ENCODE data around the gene PREP.
"Not testable (repeated sequence)": the region's sequence is repeated elsewhere in the genome, so short reads cannot be mapped to it uniquely, and the experiment has no call there.

Gene PREP

GRCh38 chr6:105346052-105346451 lies 56.8 kb downstream of the PREP start:
- DNase-seq (ENCODE audit: low read depth in 1 of 2, low spot score in 1 of 2), result no peak
- no peak for TF ChIP-seq POLR2AphosphoS5 (IDR thresholded peaks at IDR 0.05; ENCODE audit: low read depth)
- TF ChIP-seq GABPA (IDR thresholded peaks at IDR 0.05; ENCODE audit: low read depth), result no peak
- TF ChIP-seq SPI1 (IDR thresholded peaks at IDR 0.05; ENCODE audit: borderline replicate concordance, low read depth), result no peak
- TF ChIP-seq REST (IDR thresholded peaks at IDR 0.05; ENCODE audit: insufficient replicate concordance, low read depth), result no peak
- TF ChIP-seq CTCF (IDR thresholded peaks at IDR 0.05; ENCODE audit: insufficient read depth, low read length), result no peak
- no peaks in the 10 kb centered on the region for H3K27me3 ChIP-seq (ENCODE audit: insufficient read depth, poor library complexity, severe bottlenecking)
- no peak overlapping the region for H3K27ac ChIP-seq (replicated peaks)
- no peak overlapping the region for H3K4me3 ChIP-seq (replicated peaks; ENCODE audit: insufficient read depth, low read length)

- Histone ChIP-seq H3K27me3 (ENCODE audit: insufficient read depth, poor library complexity, severe bottlenecking) (no peaks in the 10 kb centered on the region), H3K4me3 (replicated peaks; ENCODE audit: insufficient read depth, low read length) (no peak overlapping the region), H3K27ac (replicated peaks) (no peak overlapping the region)
- no peak for TF ChIP-seq POLR2AphosphoS5 (IDR thresholded peaks at IDR 0.05; ENCODE audit: low read depth)
- TF ChIP-seq REST (IDR thresholded peaks at IDR 0.05; ENCODE audit: insufficient replicate concordance, low read depth), result no peak
- no peak for TF ChIP-seq SPI1 (IDR thresholded peaks at IDR 0.05; ENCODE audit: borderline replicate concordance, low read depth)
- TF ChIP-seq GABPA (IDR thresholded peaks at IDR 0.05; ENCODE audit: low read depth), result no peak
- TF ChIP-seq CTCF (IDR thresholded peaks at IDR 0.05; ENCODE audit: insufficient read depth, low read length), result no peak
- no peak for DNase-seq (ENCODE audit: low read depth in 1 of 2, low spot score in 1 of 2)
Measured at GRCh38 chr6:105345506-105345905, 57.4 kb downstream of the PREP start.

- H3K4me3 ChIP-seq (replicated peaks; ENCODE audit: insufficient read depth, low read length), result no peak overlapping the region
- no peak overlapping the region for H3K27ac ChIP-seq (replicated peaks)
- TF ChIP-seq REST (IDR thresholded peaks at IDR 0.05; ENCODE audit: insufficient replicate concordance, low read depth), result no peak
- TF ChIP-seq CTCF (IDR thresholded peaks at IDR 0.05; ENCODE audit: insufficient read depth, low read length), result no peak
- TF ChIP-seq POLR2AphosphoS5 (IDR thresholded peaks at IDR 0.05; ENCODE audit: low read depth), result no peak
- TF ChIP-seq GABPA (IDR thresholded peaks at IDR 0.05; ENCODE audit: low read depth), result no peak
- no peak for TF ChIP-seq SPI1 (IDR thresholded peaks at IDR 0.05; ENCODE audit: borderline replicate concordance, low read depth)
- DNase-seq (ENCODE audit: low read depth in 1 of 2, low spot score in 1 of 2), result no peak
- H3K27me3 ChIP-seq (ENCODE audit: insufficient read depth, poor library complexity, severe bottlenecking), result no peaks in the 10 kb centered on the region
Measured at GRCh38 chr6:105344881-105345370, 58.0 kb downstream of the PREP start.

GRCh38 chr6:105338350-105338983 lies 64.4 kb downstream of the PREP start:
- H3K4me3 ChIP-seq (replicated peaks; ENCODE audit: insufficient read depth, low read length); H3K27me3 ChIP-seq (ENCODE audit: insufficient read depth, poor library complexity, severe bottlenecking); DNase-seq (ENCODE audit: low read depth in 1 of 2, low spot score in 1 of 2); H3K27ac ChIP-seq (replicated peaks): not testable (repeated sequence)
